Right lung (tissue), 5 donors: Measurements from ENCODE around the gene ABLIM2. TPM values are rescaled to one million over a fixed set of nuclear protein-coding genes. Genes with fewer than 3 reads are reported as not detected.
A peak's percentile ranks its signal among the peaks of the same experiment; 100 is the strongest.

ENCODE experiments used
- DNase-seq, 2 donors: peaks; one replicate each; pipeline ENCODE4 v3.0.0-alpha.2; 2013
- polyA plus RNA-seq, 5 donors: library from polyadenylated mRNA; unstranded; fragments of 120-200 nt; gene quantifications; one replicate each; pipeline versions ENCODE4 v1.2.1 to v1.2.3, GENCODE V29; 2013; ENCODE audit warnings: inconsistent platforms in 1 of 5, low replicate concordance in 1 of 5; ENCODE audit not compliant: insufficient read length in 5 of 5, insufficient read depth in 1 of 5

ABLIM2 gene
- polyA plus RNA-seq, 5 donors: 5.9 to 7.1 (median 6.1) TPM

- DNase-seq: no peak
Observed at GRCh38 chr4:8194306-8195242, 36.0 kb upstream of the ABLIM2 start.

- no peak for DNase-seq
Observed at GRCh38 chr4:8192748-8193738, 34.4 kb upstream of the ABLIM2 start.

- no peak for DNase-seq
Observed at GRCh38 chr4:8191136-8191747, 32.6 kb upstream of the ABLIM2 start.

DNA sequence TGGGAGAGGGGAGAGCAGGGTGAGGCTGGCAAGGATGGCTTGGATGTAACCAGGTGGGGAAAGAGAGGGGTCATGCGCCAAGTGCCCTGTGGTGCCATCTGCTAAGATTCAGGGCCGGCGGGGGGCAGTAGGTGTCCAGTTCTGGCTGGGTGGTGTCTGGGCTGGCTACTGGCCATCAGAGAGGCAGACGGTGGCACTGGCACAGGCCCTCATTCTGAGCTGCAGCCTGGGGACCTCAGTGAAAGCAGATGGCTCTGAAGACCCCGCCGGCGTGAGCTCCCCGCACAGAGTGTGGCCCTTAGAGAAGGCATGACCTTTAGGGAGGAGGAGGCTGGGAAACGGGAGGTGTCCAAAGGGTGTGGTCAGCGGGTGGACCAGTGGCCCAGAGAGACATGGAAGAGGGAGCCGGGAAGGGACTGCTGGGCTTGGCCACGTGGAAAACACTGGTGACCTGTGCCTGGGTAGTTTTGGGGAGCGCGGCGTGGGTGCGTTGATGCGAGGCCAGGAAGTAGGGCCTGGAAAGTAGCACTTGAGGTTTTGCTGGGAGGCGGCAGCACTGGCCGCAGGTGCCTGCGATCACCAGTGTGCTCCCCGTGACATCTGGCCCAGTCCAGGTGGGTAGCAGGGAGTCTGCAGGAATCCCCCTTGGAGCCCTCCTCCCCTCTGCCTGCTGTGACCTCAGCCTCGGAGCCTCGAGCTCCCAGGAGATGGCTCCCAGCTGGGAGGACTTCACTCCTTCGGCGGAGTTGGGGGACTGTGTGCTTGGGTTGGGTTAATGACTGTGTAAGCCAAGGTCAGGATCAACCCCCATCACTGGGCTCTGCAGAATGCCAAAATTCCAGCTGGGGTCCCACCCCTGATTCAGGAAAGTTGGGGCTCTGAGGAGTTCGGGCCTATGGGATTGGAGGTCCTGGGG lies 31.2 kb upstream of the ABLIM2 start:
- no peak for DNase-seq

GRCh38 chr4:8188743-8189550 lies 30.3 kb upstream of the ABLIM2 start:
- DNase-seq: peak in 1 of 2 donors; percentile 67

GRCh38 chr4:8188085-8188484 lies 29.5 kb upstream of the ABLIM2 start:
- no peak for DNase-seq

GRCh38 chr4:8185930-8186329 lies 27.3 kb upstream of the ABLIM2 start:
- DNase-seq: no peak

- no peak for DNase-seq
Observed at GRCh38 chr4:8185295-8185694, 26.7 kb upstream of the ABLIM2 start.

GRCh38 chr4:8184061-8184460 lies 25.4 kb upstream of the ABLIM2 start:
- no peak for DNase-seq

- DNase-seq: no peak
Observed at GRCh38 chr4:8182858-8183725, 24.5 kb upstream of the ABLIM2 start.

- DNase-seq: no peak
Observed at GRCh38 chr4:8182294-8182693, 23.7 kb upstream of the ABLIM2 start.

GRCh38 chr4:8181844-8182243 lies 23.2 kb upstream of the ABLIM2 start:
- no peak for DNase-seq

- DNase-seq: no peak
Observed at GRCh38 chr4:8181119-8181518, 22.5 kb upstream of the ABLIM2 start.

GRCh38 chr4:8180310-8181093 lies 21.9 kb upstream of the ABLIM2 start:
- DNase-seq: no peak

- no peak for DNase-seq
Observed at GRCh38 chr4:8179771-8180170, 21.2 kb upstream of the ABLIM2 start.

DNA sequence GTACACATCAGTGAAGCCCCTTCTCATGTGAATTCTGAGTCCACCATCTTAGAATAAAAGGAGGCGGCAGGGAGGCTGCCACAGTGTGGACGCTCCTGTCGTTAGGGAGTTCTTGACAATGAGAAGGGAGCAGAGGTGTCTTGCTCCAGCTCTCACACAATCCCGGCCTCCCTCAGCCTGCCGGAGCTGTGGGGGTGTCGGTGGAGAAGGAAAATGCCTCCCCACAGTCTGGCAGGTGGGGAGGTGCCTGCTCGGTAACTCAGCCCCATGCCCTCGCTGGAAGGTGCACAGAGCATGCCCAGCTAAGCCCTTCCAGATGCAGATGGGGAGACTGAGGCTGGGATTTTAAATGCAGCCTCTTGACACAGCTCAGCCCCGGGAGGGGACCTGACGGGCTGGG lies 20.5 kb upstream of the ABLIM2 start:
- DNase-seq: no peak

DNA sequence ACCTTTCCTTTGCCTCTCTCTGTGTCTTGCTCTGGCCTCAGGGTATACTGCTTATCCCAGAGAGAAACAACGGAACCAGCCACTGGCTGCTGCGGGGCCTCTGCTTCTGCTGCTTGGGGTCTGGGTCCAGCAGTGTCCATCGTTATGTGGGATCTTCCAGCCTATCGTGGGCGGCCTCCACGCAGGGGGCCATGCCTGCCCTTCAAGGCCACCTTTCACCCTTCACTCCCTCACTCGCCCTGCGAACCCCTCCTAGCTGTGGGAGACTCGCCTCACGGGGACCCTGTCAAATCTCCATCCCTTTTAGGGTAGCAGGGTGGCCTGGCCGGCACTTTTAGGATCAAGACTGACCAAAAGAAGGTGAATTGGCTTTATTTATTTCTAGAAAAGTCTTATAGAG lies 19.3 kb upstream of the ABLIM2 start:
- no peak for DNase-seq

- no peak for DNase-seq
Observed at GRCh38 chr4:8177552-8177951, 18.9 kb upstream of the ABLIM2 start.
